HepG2 (cell line): ENCODE data around the gene PIP5KL1. TPM values are rescaled to one million over a fixed set of nuclear protein-coding genes. Genes with fewer than 3 reads are reported as not detected.

Experiments
- CBX5 ChIP-seq: sonication (generic); formaldehyde crosslinking; IDR thresholded peaks from 2 replicates; pipeline ENCODE4 v1.4.0; 2020; ENCODE audit warnings: missing genetic modification reagents, borderline replicate concordance
- EED ChIP-seq: sonication (generic); formaldehyde crosslinking; IDR thresholded peaks from 2 replicates; pipeline ENCODE4 v1.5.0; 2020; ENCODE audit warnings: mild to moderate bottlenecking, missing genetic modification reagents
- FOXA1 ChIP-seq, 2 experiments: fragments of 450-650 bp in 1 of 2; sonication (generic) in 1 of 2; formaldehyde crosslinking in 1 of 2; IDR thresholded peaks; 2 replicates each; pipeline versions ENCODE4 v1.4.0 to v1.6.1; 2016 to 2020; ENCODE audit warnings: missing genetic modification reagents in 1 of 2
- IKZF4 ChIP-seq: sonication (generic); formaldehyde crosslinking; IDR thresholded peaks from 2 replicates; pipeline ENCODE4 v1.5.1; 2020; ENCODE audit warnings: borderline replicate concordance, mild to moderate bottlenecking, low read depth, missing genetic modification reagents; ENCODE audit errors: not compliant biosample characterization
- ZBTB38 ChIP-seq: sonication (generic); formaldehyde crosslinking; IDR thresholded peaks from 2 replicates; pipeline ENCODE4 v1.5.1; 2020; ENCODE audit warnings: mild to moderate bottlenecking, missing genetic modification reagents
- ZIK1 ChIP-seq: sonication (generic); formaldehyde crosslinking; IDR thresholded peaks from 2 replicates; pipeline ENCODE4 v1.5.0; 2020; ENCODE audit warnings: mild to moderate bottlenecking, low read depth, missing genetic modification reagents, borderline replicate concordance
- ZMYM2 ChIP-seq: sonication (generic); formaldehyde crosslinking; IDR thresholded peaks from 2 replicates; pipeline ENCODE4 v1.8.0; 2022; ENCODE audit warnings: mild to moderate bottlenecking, missing genetic modification reagents
- ZNF17 ChIP-seq: sonication (generic); formaldehyde crosslinking; IDR thresholded peaks from 2 replicates; pipeline ENCODE4 v1.5.0; 2020; ENCODE audit warnings: mild to moderate bottlenecking, missing genetic modification reagents
- ZNF30 ChIP-seq: sonication (generic); formaldehyde crosslinking; IDR thresholded peaks from 2 replicates; pipeline ENCODE4 v1.5.0; 2020; ENCODE audit warnings: mild to moderate bottlenecking, missing genetic modification reagents
- ZNF703 ChIP-seq: sonication (generic); formaldehyde crosslinking; IDR thresholded peaks from 2 replicates; pipeline ENCODE4 v1.5.1; 2020; ENCODE audit warnings: missing genetic modification reagents, mild to moderate bottlenecking, moderate library complexity, borderline replicate concordance
- ZNF816 ChIP-seq: sonication (generic); formaldehyde crosslinking; IDR thresholded peaks from 2 replicates; pipeline ENCODE4 v1.8.0; 2022; ENCODE audit warnings: missing genetic modification reagents, mild to moderate bottlenecking, borderline replicate concordance
- polyA plus RNA-seq, 8 experiments: library from polyadenylated mRNA; depleted of rRNA in 3 of 8; stranded (reverse) in 7 of 8; unstranded in 1 of 8; fragments of >200 nt; fragmentation: Illumina TruSeq in 4 of 8; extraction: Trizol in 4 of 8; gene quantifications; 2 replicates each; pipeline versions ENCODE4 v1.2.1 to v1.2.3, GENCODE V29; 2011 to 2016; ENCODE audit warnings: low read depth in 4 of 8, missing spikeins in 1 of 8, mixed read lengths in 1 of 8; ENCODE audit not compliant: insufficient read depth in 1 of 8
- total RNA-seq, 5 experiments: library from RNA; depleted of rRNA; stranded (reverse); fragments of >200 nt; fragmentation: Illumina TruSeq; extraction: Trizol; gene quantifications; 2 replicates each; pipeline ENCODE4 v1.2.3, GENCODE V29; 2016; ENCODE audit warnings: low read depth in 1 of 5
- TF ChIP-seq, protein P1 (sequence below), 2 experiments: sonication (generic) in 1 of 2; formaldehyde crosslinking in 1 of 2; IDR thresholded peaks; 2 replicates each; pipeline versions ENCODE4 v1.4.0 to v1.6.1; 2018 to 2020; ENCODE audit warnings: missing genetic modification reagents in 2 of 2, borderline replicate concordance in 1 of 2, low read depth in 1 of 2, mild to moderate bottlenecking in 1 of 2, missing biosample characterization in 1 of 2
- TF ChIP-seq, protein P2 (sequence below): sonication (generic); formaldehyde crosslinking; IDR thresholded peaks from 2 replicates; pipeline ENCODE4 v1.5.0; 2020; ENCODE audit warnings: mild to moderate bottlenecking, missing genetic modification reagents, moderate library complexity
- TF ChIP-seq, protein P3 (sequence below): sonication (generic); formaldehyde crosslinking; IDR thresholded peaks from 2 replicates; pipeline ENCODE4 v1.4.0; 2020; ENCODE audit warnings: missing genetic modification reagents; ENCODE audit errors: not compliant biosample characterization
- TF ChIP-seq, protein P4 (sequence below): sonication (generic); formaldehyde crosslinking; IDR thresholded peaks from 2 replicates; pipeline ENCODE4 v1.5.0; 2020; ENCODE audit warnings: missing genetic modification reagents
- TF ChIP-seq, protein P5 (sequence below): sonication (generic); formaldehyde crosslinking; IDR thresholded peaks from 2 replicates; pipeline ENCODE4 v1.5.0; 2020; ENCODE audit warnings: mild to moderate bottlenecking, missing genetic modification reagents, borderline replicate concordance

PIP5KL1 gene
- total and polyA plus RNA-seq, 2 of the 13 experiments (the other 11 are each of a cell fraction or from before 2014, with no cell fraction given): 0.20 to 0.49 TPM

DNA sequence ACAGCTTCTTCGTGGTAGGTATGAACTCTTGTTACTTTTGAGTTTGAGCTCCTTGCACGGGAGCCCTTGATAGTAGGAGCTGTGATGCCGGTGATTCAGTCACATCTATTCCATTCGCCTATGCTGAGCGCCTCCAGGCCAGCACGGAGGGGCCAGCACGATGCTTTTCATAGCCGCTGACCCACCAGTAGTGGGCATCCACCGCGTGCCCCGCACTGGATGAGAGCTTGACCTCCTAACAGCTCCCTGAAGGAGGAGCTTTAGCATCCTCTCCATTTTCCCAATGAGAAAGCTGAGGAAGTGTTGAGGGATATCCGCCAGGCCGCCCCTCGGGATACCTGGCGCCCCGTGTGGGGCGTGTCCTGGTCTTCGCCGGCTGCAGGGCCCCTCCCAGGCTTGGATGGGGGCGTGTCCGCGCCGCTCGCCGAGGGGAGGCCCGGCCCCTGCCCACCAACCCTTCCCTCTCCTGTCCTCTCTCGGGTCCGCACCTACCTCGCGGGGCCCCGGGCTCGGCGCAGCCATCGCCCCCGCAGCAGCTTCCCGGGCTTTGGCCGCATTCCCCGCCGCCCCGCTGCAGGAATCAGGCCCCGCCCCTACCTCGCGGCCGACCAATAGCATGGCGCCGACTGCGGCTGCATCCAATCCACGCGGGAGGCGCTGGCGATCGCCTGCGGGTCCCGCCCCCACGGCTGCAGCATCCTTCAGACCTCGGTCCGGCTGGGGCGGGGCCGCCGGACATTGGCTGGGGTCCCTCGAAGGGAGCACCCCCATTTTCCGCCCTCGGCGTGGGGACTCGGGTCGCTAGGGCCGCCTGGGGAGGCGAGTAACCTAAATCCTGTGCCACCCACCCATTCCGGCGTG is at the start of gene PIP5KL1 (continued):
- TF ChIP-seq IKZF4 (CRISPR knock-in tag) (no peak), ZNF703 (CRISPR knock-in tag) (no peak), ZNF816 (CRISPR knock-in tag) (no peak), CBX5 (CRISPR knock-in tag) (no peak), EED (no peak), ZMYM2 (CRISPR knock-in tag) (no peak), ZNF30 (CRISPR knock-in tag) (no peak), ZNF17 (CRISPR knock-in tag) (no peak), ZBTB38 (CRISPR knock-in tag) (no peak), FOXA1 (IDR thresholded peaks at IDR 0.05) (no peak), FOXA1 (CRISPR knock-in tag; IDR thresholded peaks at IDR 0.05) (no peak), ZIK1 (CRISPR knock-in tag) (no peak)
- TF ChIP-seq, protein P1, sequence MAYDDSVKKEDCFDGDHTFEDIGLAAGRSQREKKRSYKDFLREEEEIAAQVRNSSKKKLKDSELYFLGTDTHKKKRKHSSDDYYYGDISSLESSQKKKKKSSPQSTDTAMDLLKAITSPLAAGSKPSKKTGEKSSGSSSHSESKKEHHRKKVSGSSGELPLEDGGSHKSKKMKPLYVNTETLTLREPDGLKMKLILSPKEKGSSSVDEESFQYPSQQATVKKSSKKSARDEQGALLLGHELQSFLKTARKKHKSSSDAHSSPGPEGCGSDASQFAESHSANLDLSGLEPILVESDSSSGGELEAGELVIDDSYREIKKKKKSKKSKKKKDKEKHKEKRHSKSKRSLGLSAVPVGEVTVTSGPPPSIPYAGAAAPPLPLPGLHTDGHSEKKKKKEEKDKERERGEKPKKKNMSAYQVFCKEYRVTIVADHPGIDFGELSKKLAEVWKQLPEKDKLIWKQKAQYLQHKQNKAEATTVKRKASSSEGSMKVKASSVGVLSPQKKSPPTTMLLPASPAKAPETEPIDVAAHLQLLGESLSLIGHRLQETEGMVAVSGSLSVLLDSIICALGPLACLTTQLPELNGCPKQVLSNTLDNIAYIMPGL (CRISPR knock-in tag; IDR thresholded peaks at IDR 0.05; ENCODE audit: borderline replicate concordance in 1 of 2, low read depth in 1 of 2): no peak
- TF ChIP-seq, protein P2, sequence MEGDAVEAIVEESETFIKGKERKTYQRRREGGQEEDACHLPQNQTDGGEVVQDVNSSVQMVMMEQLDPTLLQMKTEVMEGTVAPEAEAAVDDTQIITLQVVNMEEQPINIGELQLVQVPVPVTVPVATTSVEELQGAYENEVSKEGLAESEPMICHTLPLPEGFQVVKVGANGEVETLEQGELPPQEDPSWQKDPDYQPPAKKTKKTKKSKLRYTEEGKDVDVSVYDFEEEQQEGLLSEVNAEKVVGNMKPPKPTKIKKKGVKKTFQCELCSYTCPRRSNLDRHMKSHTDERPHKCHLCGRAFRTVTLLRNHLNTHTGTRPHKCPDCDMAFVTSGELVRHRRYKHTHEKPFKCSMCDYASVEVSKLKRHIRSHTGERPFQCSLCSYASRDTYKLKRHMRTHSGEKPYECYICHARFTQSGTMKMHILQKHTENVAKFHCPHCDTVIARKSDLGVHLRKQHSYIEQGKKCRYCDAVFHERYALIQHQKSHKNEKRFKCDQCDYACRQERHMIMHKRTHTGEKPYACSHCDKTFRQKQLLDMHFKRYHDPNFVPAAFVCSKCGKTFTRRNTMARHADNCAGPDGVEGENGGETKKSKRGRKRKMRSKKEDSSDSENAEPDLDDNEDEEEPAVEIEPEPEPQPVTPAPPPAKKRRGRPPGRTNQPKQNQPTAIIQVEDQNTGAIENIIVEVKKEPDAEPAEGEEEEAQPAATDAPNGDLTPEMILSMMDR (CRISPR knock-in tag): no peak; the same call in 1 of the 2 replicates
- TF ChIP-seq, protein P3, sequence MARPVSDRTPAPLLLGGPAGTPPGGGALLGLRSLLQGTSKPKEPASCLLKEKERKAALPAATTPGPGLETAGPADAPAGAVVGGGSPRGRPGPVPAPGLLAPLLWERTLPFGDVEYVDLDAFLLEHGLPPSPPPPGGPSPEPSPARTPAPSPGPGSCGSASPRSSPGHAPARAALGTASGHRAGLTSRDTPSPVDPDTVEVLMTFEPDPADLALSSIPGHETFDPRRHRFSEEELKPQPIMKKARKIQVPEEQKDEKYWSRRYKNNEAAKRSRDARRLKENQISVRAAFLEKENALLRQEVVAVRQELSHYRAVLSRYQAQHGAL: no peak
- TF ChIP-seq, protein P4, sequence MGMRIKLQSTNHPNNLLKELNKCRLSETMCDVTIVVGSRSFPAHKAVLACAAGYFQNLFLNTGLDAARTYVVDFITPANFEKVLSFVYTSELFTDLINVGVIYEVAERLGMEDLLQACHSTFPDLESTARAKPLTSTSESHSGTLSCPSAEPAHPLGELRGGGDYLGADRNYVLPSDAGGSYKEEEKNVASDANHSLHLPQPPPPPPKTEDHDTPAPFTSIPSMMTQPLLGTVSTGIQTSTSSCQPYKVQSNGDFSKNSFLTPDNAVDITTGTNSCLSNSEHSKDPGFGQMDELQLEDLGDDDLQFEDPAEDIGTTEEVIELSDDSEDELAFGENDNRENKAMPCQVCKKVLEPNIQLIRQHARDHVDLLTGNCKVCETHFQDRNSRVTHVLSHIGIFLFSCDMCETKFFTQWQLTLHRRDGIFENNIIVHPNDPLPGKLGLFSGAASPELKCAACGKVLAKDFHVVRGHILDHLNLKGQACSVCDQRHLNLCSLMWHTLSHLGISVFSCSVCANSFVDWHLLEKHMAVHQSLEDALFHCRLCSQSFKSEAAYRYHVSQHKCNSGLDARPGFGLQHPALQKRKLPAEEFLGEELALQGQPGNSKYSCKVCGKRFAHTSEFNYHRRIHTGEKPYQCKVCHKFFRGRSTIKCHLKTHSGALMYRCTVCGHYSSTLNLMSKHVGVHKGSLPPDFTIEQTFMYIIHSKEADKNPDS (CRISPR knock-in tag): no peak
- TF ChIP-seq, protein P5, sequence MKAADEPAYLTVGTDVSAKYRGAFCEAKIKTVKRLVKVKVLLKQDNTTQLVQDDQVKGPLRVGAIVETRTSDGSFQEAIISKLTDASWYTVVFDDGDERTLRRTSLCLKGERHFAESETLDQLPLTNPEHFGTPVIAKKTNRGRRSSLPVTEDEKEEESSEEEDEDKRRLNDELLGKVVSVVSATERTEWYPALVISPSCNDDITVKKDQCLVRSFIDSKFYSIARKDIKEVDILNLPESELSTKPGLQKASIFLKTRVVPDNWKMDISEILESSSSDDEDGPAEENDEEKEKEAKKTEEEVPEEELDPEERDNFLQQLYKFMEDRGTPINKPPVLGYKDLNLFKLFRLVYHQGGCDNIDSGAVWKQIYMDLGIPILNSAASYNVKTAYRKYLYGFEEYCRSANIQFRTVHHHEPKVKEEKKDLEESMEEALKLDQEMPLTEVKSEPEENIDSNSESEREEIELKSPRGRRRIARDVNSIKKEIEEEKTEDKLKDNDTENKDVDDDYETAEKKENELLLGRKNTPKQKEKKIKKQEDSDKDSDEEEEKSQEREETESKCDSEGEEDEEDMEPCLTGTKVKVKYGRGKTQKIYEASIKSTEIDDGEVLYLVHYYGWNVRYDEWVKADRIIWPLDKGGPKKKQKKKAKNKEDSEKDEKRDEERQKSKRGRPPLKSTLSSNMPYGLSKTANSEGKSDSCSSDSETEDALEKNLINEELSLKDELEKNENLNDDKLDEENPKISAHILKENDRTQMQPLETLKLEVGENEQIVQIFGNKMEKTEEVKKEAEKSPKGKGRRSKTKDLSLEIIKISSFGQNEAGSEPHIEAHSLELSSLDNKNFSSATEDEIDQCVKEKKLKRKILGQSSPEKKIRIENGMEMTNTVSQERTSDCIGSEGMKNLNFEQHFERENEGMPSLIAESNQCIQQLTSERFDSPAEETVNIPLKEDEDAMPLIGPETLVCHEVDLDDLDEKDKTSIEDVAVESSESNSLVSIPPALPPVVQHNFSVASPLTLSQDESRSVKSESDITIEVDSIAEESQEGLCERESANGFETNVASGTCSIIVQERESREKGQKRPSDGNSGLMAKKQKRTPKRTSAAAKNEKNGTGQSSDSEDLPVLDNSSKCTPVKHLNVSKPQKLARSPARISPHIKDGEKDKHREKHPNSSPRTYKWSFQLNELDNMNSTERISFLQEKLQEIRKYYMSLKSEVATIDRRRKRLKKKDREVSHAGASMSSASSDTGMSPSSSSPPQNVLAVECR (CRISPR knock-in tag): peak; percentile 41; the same call in 1 of the 2 replicates
